SU-DHL-6 (cell line): Measurements from ENCODE around the gene DLG2.

ENCODE experiments used
- CTCF ChIP-seq: fragments of 200-600 bp; sonication (generic); IDR thresholded peaks from one replicate; pipeline ENCODE4 v1.5.1; 2017; ENCODE audit warnings: antibody characterized with exemption, mild to moderate bottlenecking, low read length, moderate library complexity; ENCODE audit not compliant: insufficient read depth, poor library complexity, severe bottlenecking
- EZH2phosphoT487 ChIP-seq: fragments of 200-600 bp; sonication (generic), shearing (Covaris generic); conservative IDR thresholded peaks from 2 replicates; pipeline ENCODE4 v1.6.1; 2018; ENCODE audit warnings: mild to moderate bottlenecking, antibody characterized with exemption, low read length, moderate library complexity, mixed read lengths

GRCh38 chr11:84981301-84981700 lies 645.8 kb downstream of the DLG2 start:
- TF ChIP-seq EZH2phosphoT487 (no peak), CTCF (no peak)
